ENCODE results near the gene SMIM22. TPM values are rescaled to one million over a fixed set of nuclear protein-coding genes. Genes with fewer than 3 reads are reported as not detected.

Gene SMIM22
- total and polyA plus RNA-seq, 12 donors, result 1.9 TPM; not detected in 11

DNA sequence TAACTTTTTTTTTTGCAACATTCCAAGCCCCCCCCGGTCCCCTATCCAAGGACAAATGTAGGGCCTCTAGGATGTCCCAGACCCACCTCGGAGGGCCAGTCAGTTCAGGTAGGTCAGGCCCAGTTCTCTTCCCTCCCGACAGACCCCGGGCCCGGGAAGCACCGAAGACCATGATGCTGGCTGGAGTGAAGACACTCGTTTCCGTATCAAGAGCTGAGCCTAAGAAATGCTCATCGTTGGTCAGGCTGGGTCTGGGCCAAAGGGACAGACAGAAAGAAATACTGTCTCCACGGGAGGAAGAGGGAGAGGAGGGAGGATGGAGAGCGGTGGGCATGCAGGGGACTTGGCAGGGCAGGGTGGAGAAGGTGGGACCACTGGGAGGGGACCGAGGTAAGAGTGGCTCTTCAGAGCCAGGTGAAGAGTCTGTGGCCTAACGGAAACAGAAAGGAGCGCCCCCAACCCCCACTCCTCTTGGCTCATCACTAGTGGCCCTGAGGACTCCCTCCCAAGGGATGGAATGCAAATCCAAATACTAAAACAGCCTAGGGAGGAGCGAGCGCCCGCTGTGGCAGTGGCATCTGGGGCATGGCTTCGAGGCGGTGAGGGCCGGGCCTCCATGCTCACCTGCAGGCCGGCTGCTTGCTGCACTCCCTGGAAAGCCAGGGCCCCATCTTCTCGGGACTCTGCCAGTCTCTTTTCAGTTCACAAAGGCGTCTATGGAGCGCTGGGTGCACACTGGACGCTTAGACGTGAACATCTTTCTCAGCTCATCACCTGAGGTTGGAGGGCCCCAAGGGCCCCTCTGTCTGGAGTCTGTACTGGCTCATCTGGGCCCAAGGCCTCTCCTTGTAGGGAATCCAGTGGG is 9.0 kb downstream of the SMIM22 start:
- Histone ChIP-seq H3K27ac (peak overlapping the region in 2 of 5 donors; percentile 41 to 47), H3K27me3 (no peaks in the 10 kb centered on the region), H3K4me3 (no peak overlapping the region), H3K36me3 (replicated peaks in 1 of 2) (peaks cover 0 to 42% of the 10 kb centered on the region in 2 donors), H3K9me3 (replicated peaks in 1 of 3) (no peaks in the 10 kb centered on the region), H3K4me1 (replicated peaks in 1 of 2) (peaks cover 28 to 45% of the 10 kb centered on the region in 2 donors)
- intact Hi-C loops (cut with DNase I), result no loop called here
- TF ChIP-seq POLR2A (IDR thresholded peaks at IDR 0.05) (no peak), CTCF (IDR thresholded peaks at IDR 0.05) (no peak)
- 68 to 79% (median 74%) methylated on average over 23 to 26 of the region's 26 CpGs for WGBS, 4 donors
- DNase-seq, result peak in 1 of 7 donors; percentile 25

- Histone ChIP-seq H3K27me3 (no peaks in the 10 kb centered on the region), H3K27ac (peak overlapping the region in 3 of 5 donors; percentile 47 to 79 (median 47)), H3K36me3 (replicated peaks in 1 of 2) (peaks cover 0 to 43% of the 10 kb centered on the region in 2 donors), H3K4me3 (no peak overlapping the region), H3K4me1 (replicated peaks in 1 of 2) (peaks cover 25 to 41% of the 10 kb centered on the region in 2 donors), H3K9me3 (replicated peaks in 1 of 3) (no peaks in the 10 kb centered on the region)
- peak; percentile 33 to 83 (median 72) for DNase-seq
- intact Hi-C loops (cut with DNase I), result no loop called here
- peak in 4 of 6 experiments; percentile 20 to 46 (median 38) for TF ChIP-seq CTCF (IDR thresholded peaks at IDR 0.05)
- TF ChIP-seq POLR2A (IDR thresholded peaks at IDR 0.05), result no peak
- WGBS, 4 donors, result 60 to 69% (median 63%) methylated on average over 11 of the region's 11 CpGs
Measured at GRCh38 chr16:4805231-4805630, 10.1 kb downstream of the SMIM22 start.

DNA sequence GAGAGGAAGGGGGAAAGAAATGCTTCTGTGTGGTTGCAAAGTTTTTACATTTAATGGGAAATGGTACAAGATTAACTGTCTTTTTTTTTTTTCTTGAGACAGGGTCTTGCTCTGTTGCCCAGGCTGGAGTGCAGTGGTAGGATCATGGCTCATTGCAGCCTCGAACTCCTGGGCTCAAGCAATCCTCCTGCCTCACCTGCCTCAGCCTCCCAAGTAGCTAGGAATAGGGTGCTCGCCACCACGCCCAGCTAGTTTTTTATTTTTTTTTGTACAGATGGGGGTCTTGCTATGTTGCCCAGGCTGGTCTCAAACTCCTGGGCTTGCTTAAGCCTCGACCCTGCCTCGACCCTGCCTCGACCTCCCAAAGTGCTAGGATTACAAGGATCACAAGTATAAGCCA is 11.1 kb downstream of the SMIM22 start:
- WGBS, 4 donors, result 92 to 99% (median 95%) methylated on average over 6 of the region's 6 CpGs
- no peaks in the 10 kb centered on the region for H3K27me3 ChIP-seq
- intact Hi-C loops (cut with DNase I), result no loop called here
- peaks cover 14 to 30% of the 10 kb centered on the region in 2 donors for H3K4me1 ChIP-seq (replicated peaks in 1 of 2)
- no peak for TF ChIP-seq POLR2A (IDR thresholded peaks at IDR 0.05)
- no peak for TF ChIP-seq CTCF (IDR thresholded peaks at IDR 0.05)
- H3K9me3 ChIP-seq (replicated peaks in 1 of 3), result no peaks in the 10 kb centered on the region
- H3K27ac ChIP-seq, result no peak overlapping the region
- DNase-seq, result no peak
- H3K36me3 ChIP-seq (replicated peaks in 1 of 2), result peaks cover 0 to 52% of the 10 kb centered on the region in 2 donors
- H3K4me3 ChIP-seq, result no peak overlapping the region

DNA sequence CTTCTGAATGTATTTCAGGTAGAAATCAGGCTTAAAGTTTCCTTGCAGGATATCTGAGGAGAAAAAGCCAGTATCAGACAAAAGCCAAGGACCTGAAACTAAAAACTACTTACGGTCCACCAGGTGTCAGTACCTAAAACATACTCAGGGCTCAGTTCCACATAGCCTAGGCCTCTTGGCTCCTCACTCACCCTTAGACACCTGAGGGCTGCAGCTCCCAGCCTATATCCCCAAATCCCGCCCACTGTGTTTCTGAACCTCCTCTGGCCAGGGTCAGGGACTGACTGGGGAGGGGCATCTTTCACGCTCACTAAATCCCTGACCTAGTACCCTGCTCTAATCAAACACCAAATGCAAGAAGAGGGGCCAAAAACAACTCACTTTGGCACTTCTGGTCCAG is 16.1 kb downstream of the SMIM22 start:
- no peak for DNase-seq
- Histone ChIP-seq H3K36me3 (replicated peaks in 1 of 2) (peaks cover 0 to 92% of the 10 kb centered on the region in 2 donors), H3K4me1 (replicated peaks in 1 of 2) (no peaks in the 10 kb centered on the region), H3K27me3 (no peaks in the 10 kb centered on the region), H3K9me3 (replicated peaks in 1 of 3) (no peaks in the 10 kb centered on the region), H3K27ac (no peak overlapping the region), H3K4me3 (no peak overlapping the region)
- WGBS, 4 donors, result 93 to 96% (median 95%) methylated on average over 3 of the region's 3 CpGs
- TF ChIP-seq POLR2A (IDR thresholded peaks at IDR 0.05) (no peak), CTCF (IDR thresholded peaks at IDR 0.05) (no peak)
- intact Hi-C loops (cut with DNase I), result no loop called here
